ENCODE results near the gene FBXW11.

DNA sequence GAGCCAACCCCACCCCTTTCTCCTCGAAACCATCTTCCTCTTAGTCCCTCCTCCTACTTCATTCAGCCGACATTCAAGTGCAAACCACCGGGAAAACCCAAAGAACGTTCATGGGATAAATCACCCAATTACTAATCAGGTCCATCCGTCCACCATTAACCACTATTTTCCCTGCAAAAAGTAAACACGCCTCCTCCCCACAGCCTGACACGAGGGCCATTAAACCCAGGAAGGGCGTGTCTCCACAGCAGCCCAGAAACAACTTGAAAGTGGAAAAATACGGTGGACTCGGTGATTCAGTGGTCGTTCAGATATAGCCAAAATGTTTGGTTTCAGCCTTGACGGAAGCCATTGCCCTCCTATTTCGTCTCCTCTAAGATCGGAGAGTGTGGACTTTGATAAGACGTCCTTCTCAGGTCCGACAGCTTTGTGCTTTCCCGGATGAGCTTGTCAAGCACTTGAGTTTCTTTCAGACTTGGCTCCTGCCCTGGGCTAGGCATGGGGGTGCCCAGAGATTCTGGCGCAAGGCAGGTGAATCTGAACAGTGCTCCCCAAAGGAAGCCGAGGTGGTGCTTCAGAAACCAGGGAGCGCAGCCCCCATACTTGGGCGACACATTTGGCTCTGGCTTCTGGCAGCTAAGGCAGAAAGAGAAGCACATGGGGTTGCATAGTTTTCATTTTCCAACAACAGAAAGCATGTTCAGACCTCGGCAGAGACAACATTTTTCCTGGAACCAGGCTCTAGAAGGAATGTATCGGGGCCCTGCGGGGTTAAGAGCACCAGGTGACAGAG, 164.3 kb downstream of the FBXW11 start:
- TF ChIP-seq, protein P1, sequence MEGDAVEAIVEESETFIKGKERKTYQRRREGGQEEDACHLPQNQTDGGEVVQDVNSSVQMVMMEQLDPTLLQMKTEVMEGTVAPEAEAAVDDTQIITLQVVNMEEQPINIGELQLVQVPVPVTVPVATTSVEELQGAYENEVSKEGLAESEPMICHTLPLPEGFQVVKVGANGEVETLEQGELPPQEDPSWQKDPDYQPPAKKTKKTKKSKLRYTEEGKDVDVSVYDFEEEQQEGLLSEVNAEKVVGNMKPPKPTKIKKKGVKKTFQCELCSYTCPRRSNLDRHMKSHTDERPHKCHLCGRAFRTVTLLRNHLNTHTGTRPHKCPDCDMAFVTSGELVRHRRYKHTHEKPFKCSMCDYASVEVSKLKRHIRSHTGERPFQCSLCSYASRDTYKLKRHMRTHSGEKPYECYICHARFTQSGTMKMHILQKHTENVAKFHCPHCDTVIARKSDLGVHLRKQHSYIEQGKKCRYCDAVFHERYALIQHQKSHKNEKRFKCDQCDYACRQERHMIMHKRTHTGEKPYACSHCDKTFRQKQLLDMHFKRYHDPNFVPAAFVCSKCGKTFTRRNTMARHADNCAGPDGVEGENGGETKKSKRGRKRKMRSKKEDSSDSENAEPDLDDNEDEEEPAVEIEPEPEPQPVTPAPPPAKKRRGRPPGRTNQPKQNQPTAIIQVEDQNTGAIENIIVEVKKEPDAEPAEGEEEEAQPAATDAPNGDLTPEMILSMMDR (conservative IDR thresholded peaks at IDR 0.05; ENCODE audit: low read depth, low read length): no peak
- no peak for TF ChIP-seq EZH2 (IDR thresholded peaks at IDR 0.05; ENCODE audit: low read length, unreplicated experiment)
- TF ChIP-seq EZH2phosphoT487 (IDR thresholded peaks at IDR 0.05; ENCODE audit: borderline replicate concordance, low read length): no peak

All from PC-3 (cell line).